DMS79 (cell line): ENCODE data around the gene INO80C.
A peak's percentile ranks its signal among the peaks of the same experiment; 100 is the strongest.

ENCODE experiments used
- DNase-seq: peaks from one replicate; lab custom pipeline; 2025; lab: John Stamatoyannopoulos, UW

The INO80C gene

GRCh38 chr18:35513181-35513936 is 15.6 kb upstream of the INO80C start:
- no peak for DNase-seq

GRCh38 chr18:35512761-35513160 is 15.0 kb upstream of the INO80C start:
- no peak for DNase-seq

GRCh38 chr18:35511833-35512232 is 14.1 kb upstream of the INO80C start:
- no peak for DNase-seq

GRCh38 chr18:35511428-35511827 is 13.7 kb upstream of the INO80C start:
- no peak for DNase-seq

GRCh38 chr18:35510076-35510651 is 12.4 kb upstream of the INO80C start:
- no peak for DNase-seq

- DNase-seq: no peak
Observed at GRCh38 chr18:35508746-35509338, 11.1 kb upstream of the INO80C start.

- no peak for DNase-seq
Observed at GRCh38 chr18:35508030-35508429, 10.3 kb upstream of the INO80C start.

- DNase-seq: no peak
Observed at GRCh38 chr18:35507623-35508022, 9.9 kb upstream of the INO80C start.

GRCh38 chr18:35507192-35507591 is 9.4 kb upstream of the INO80C start:
- DNase-seq: no peak

- no peak for DNase-seq
Observed at GRCh38 chr18:35506024-35506712, 8.4 kb upstream of the INO80C start.

GRCh38 chr18:35504996-35505395 is 7.2 kb upstream of the INO80C start:
- no peak for DNase-seq

GRCh38 chr18:35502052-35502451 is 4.3 kb upstream of the INO80C start:
- DNase-seq: no peak

GRCh38 chr18:35501369-35501768 is 3.6 kb upstream of the INO80C start:
- no peak for DNase-seq

- no peak for DNase-seq
Observed at GRCh38 chr18:35500113-35500512, 2.4 kb upstream of the INO80C start.

GRCh38 chr18:35497027-35497369 is 762 bp downstream of the INO80C start:
- DNase-seq: peak; percentile 21

- no peak for DNase-seq
Observed at GRCh38 chr18:35495536-35496314, 2.0 kb downstream of the INO80C start.

- no peak for DNase-seq
Observed at GRCh38 chr18:35494251-35495220, 3.2 kb downstream of the INO80C start.

GRCh38 chr18:35491700-35492077 is 6.1 kb downstream of the INO80C start:
- DNase-seq: no peak

GRCh38 chr18:35490894-35491699 is 6.7 kb downstream of the INO80C start:
- no peak for DNase-seq

- no peak for DNase-seq
Observed at GRCh38 chr18:35489913-35490490, 7.8 kb downstream of the INO80C start.
